Body of pancreas (tissue), 4 donors: Measurements from ENCODE around the gene PABPN1. TPM values are rescaled to one million over a fixed set of nuclear protein-coding genes. Genes with fewer than 3 reads are reported as not detected.

ENCODE experiments used
- ATAC-seq: fragments of 150-250 bp; one replicate; pipeline ENCODE4 v1.9.1; 2016
- DNase-seq, 4 donors: peaks; one replicate each; pipeline ENCODE4 v3.0.0-alpha.2; 2019
- H3K27ac ChIP-seq, 4 donors: fragments of 200-600 bp; sonication (generic); 1 replicate in 3 of 4; 2 replicates in 1 of 4; pipeline versions ENCODE4 v1.5.1 to v1.6.1; 2016 to 2019; ENCODE audit warnings: mild to moderate bottlenecking in 1 of 4, mixed read lengths in 1 of 4, moderate library complexity in 1 of 4
- H3K27me3 ChIP-seq, 2 donors: fragments of 200-600 bp; sonication (generic); one replicate each; pipeline ENCODE4 v1.6.0; 2016; ENCODE audit warnings: mild to moderate bottlenecking in 1 of 2
- H3K36me3 ChIP-seq, 2 donors: fragments of 200-600 bp; sonication (generic); replicated peaks in 1 of 2; 2 replicates each; pipeline ENCODE4 v1.5.1; 2016; ENCODE audit warnings: low read depth in 2 of 2; ENCODE audit not compliant: insufficient read depth in 1 of 2
- H3K4me1 ChIP-seq: fragments of 200-600 bp; sonication (generic); one replicate; pipeline ENCODE4 v1.6.0; 2016
- H3K4me3 ChIP-seq, 2 donors: fragments of 200-600 bp; sonication (generic); 1 replicate in 1 of 2; 2 replicates in 1 of 2; pipeline ENCODE4 v1.5.1; 2016 to 2019
- H3K9me3 ChIP-seq, 3 donors: fragments of 200-600 bp; sonication (generic); 1 replicate in 2 of 3; 2 replicates in 1 of 3; pipeline ENCODE4 v1.5.1; 2016
- CTCF ChIP-seq, 7 experiments: fragments of 450-650 bp in 4 of 7; fragments of 200-600 bp in 3 of 7; sonication (generic) in 3 of 7; IDR thresholded peaks; one replicate each; pipeline ENCODE4 v1.5.1; 2016 to 2019; ENCODE audit warnings: antibody characterized with exemption in 7 of 7
- POLR2A ChIP-seq, 3 donors: fragments of 450-650 bp; IDR thresholded peaks; one replicate each; pipeline ENCODE4 v1.6.1; 2016; ENCODE audit warnings: antibody characterized with exemption in 3 of 3, mild to moderate bottlenecking in 2 of 3
- WGBS, 2 donors: methylation state at CpG; one replicate each; pipeline ENCODE4 v1.1.5; 2017; 5-methylcytosine and 5-hydroxymethylcytosine counted together
- intact Hi-C: fragments of 100-400 bp; cut with DNase I; formaldehyde crosslinking; loops from one replicate; pipeline ENCODE4 v1.15.1; 2023
- total RNA-seq, 2 donors: library from RNA; depleted of rRNA; stranded (reverse); fragments of >200 nt; gene quantifications; one replicate each; pipeline ENCODE4 v1.1.0, GENCODE V29; 2016

The PABPN1 gene
- total RNA-seq, 2 donors from 2014 or later, result 28.8 to 46.8 TPM

- H3K4me3 ChIP-seq, result no peak overlapping the region
- no peaks in the 10 kb centered on the region for H3K27me3 ChIP-seq
- H3K4me1 ChIP-seq, result peaks cover 12% of the 10 kb centered on the region
- H3K36me3 ChIP-seq, result peaks cover 8 to 16% of the 10 kb centered on the region in 2 donors
- TF ChIP-seq POLR2A (IDR thresholded peaks at IDR 0.05) (no peak), CTCF (IDR thresholded peaks at IDR 0.05) (peak; percentile 74 to 91 (median 88))
- intact Hi-C loops, result loop anchor here (10.0 kb wide), 1 partner anchor 237 kb away; the partner anchor contains the start of gene AP1G2
- no peak overlapping the region for H3K27ac ChIP-seq
- peak; percentile 88 for ATAC-seq
- peak; percentile 78 to 84 (median 82) for DNase-seq
- 33 to 35% methylated on average over 4 of the region's 4 CpGs for WGBS, 2 donors
- H3K9me3 ChIP-seq, result no peaks in the 10 kb centered on the region
Observed at GRCh38 chr14:23327947-23328744, 6.9 kb downstream of the PABPN1 start.

- H3K36me3 ChIP-seq, result no peaks in the 10 kb centered on the region
- no peaks in the 10 kb centered on the region for H3K27me3 ChIP-seq
- intact Hi-C loops, result no loop called here
- ATAC-seq, result no peak
- WGBS, 2 donors, result 77 to 81% methylated on average over 5 of the region's 5 CpGs
- DNase-seq, result no peak
- no peaks in the 10 kb centered on the region for H3K9me3 ChIP-seq
- TF ChIP-seq CTCF (IDR thresholded peaks at IDR 0.05), result no peak
- TF ChIP-seq POLR2A (IDR thresholded peaks at IDR 0.05), result no peak
- no peak overlapping the region for H3K27ac ChIP-seq
- H3K4me3 ChIP-seq, result no peak overlapping the region
- H3K4me1 ChIP-seq, result no peaks in the 10 kb centered on the region
Observed at GRCh38 chr14:23335623-23336022, 14.4 kb downstream of the PABPN1 start.

- H3K27ac ChIP-seq, result no peak overlapping the region
- H3K4me1 ChIP-seq, result no peaks in the 10 kb centered on the region
- intact Hi-C loops, result no loop called here
- DNase-seq (no peak), ATAC-seq (no peak)
- WGBS, 2 donors, result 59 to 78% methylated on average over 1 of the region's 1 CpG
- no peaks in the 10 kb centered on the region for H3K36me3 ChIP-seq
- no peaks in the 10 kb centered on the region for H3K9me3 ChIP-seq
- H3K4me3 ChIP-seq, result no peak overlapping the region
- H3K27me3 ChIP-seq, result no peaks in the 10 kb centered on the region
- TF ChIP-seq CTCF (IDR thresholded peaks at IDR 0.05) (no peak), POLR2A (IDR thresholded peaks at IDR 0.05) (no peak)
Observed at GRCh38 chr14:23339506-23340268, 18.4 kb downstream of the PABPN1 start.

- intact Hi-C loops, result no loop called here
- no peaks in the 10 kb centered on the region for H3K4me1 ChIP-seq
- DNase-seq (no peak), ATAC-seq (no peak)
- no peaks in the 10 kb centered on the region for H3K27me3 ChIP-seq
- H3K36me3 ChIP-seq, result no peaks in the 10 kb centered on the region
- H3K27ac ChIP-seq, result no peak overlapping the region
- no peak overlapping the region for H3K4me3 ChIP-seq
- 43 to 45% methylated on average over 3 of the region's 3 CpGs for WGBS, 2 donors
- H3K9me3 ChIP-seq, result no peaks in the 10 kb centered on the region
- TF ChIP-seq POLR2A (IDR thresholded peaks at IDR 0.05) (no peak), CTCF (IDR thresholded peaks at IDR 0.05) (no peak)
Observed at GRCh38 chr14:23344481-23344880, 23.2 kb downstream of the PABPN1 start.
